Keratinocyte (primary cell): ENCODE data around the gene RIT1. TPM values are rescaled to one million over a fixed set of nuclear protein-coding genes. Genes with fewer than 3 reads are reported as not detected.
"Not testable (repeated sequence)": the region's sequence is repeated elsewhere in the genome, so short reads cannot be mapped to it uniquely, and the experiment has no call there.

Source experiments
- DNase-seq: peaks from one replicate; pipeline ENCODE4 v3.0.0-alpha.2; 2011; ENCODE audit warnings: low read depth, missing footprints, low spot score
- FAIRE-seq: peaks from 2 replicates; lab custom pipeline; 2011; peaks lifted over from hg19 to GRCh38; lab: Jason Lieb, UNC
- H2AFZ ChIP-seq: 2 replicates; pipeline ENCODE4 v1.6.0; 2012; ENCODE audit warnings: low read length, control low read depth, inconsistent platforms; ENCODE audit not compliant: control insufficient read depth
- H3K27ac ChIP-seq: 2 replicates; pipeline ENCODE4 v1.5.1; 2011; ENCODE audit warnings: low read length; ENCODE audit not compliant: control insufficient read depth, insufficient read depth
- H3K27me3 ChIP-seq: 3 replicates; pipeline ENCODE4 v1.6.0; 2011; ENCODE audit warnings: low read length; ENCODE audit not compliant: control insufficient read depth, insufficient read depth; ENCODE audit errors: extremely low read depth
- H3K36me3 ChIP-seq, 2 experiments: 2 replicates in 1 of 2; 3 replicates in 1 of 2; pipeline ENCODE4 v1.5.1; 2011; ENCODE audit warnings: low read length in 2 of 2, mild to moderate bottlenecking in 1 of 2; ENCODE audit not compliant: control insufficient read depth in 2 of 2, insufficient read depth in 2 of 2; ENCODE audit errors: extremely low read depth in 1 of 2
- H3K4me1 ChIP-seq: 3 replicates; pipeline ENCODE4 v1.5.1; 2011; ENCODE audit warnings: low read length; ENCODE audit not compliant: control insufficient read depth, insufficient read depth; ENCODE audit errors: extremely low read depth
- H3K4me2 ChIP-seq: 3 replicates; pipeline ENCODE4 v1.6.0; 2011; ENCODE audit warnings: low read depth, low read length; ENCODE audit not compliant: control insufficient read depth, insufficient read depth; ENCODE audit errors: extremely low read depth
- H3K4me3 ChIP-seq, 3 experiments: fragments of 200-600 bp in 1 of 3; sonication (generic) in 1 of 3; 2 replicates in 2 of 3; 3 replicates in 1 of 3; pipeline ENCODE4 v1.5.1; 2011 to 2016; ENCODE audit warnings: low read length in 3 of 3, mild to moderate bottlenecking in 3 of 3, control low read depth in 2 of 3, inconsistent platforms in 1 of 3, low read depth in 1 of 3, mixed read lengths in 1 of 3, mixed run types in 1 of 3, moderate library complexity in 1 of 3; ENCODE audit not compliant: control insufficient read depth in 2 of 3, insufficient read depth in 2 of 3; ENCODE audit errors: extremely low read depth in 1 of 3
- H3K79me2 ChIP-seq: 2 replicates; pipeline ENCODE4 v1.6.0; 2012; ENCODE audit warnings: low read length; ENCODE audit not compliant: control insufficient read depth, insufficient read depth
- H3K9ac ChIP-seq: 3 replicates; pipeline ENCODE4 v1.6.0; 2011; ENCODE audit warnings: low read length; ENCODE audit not compliant: control insufficient read depth, insufficient read depth; ENCODE audit errors: extremely low read depth
- H3K9me1 ChIP-seq: 3 replicates; pipeline ENCODE4 v1.6.0; 2011; ENCODE audit warnings: low read length; ENCODE audit not compliant: control insufficient read depth, insufficient read depth; ENCODE audit errors: extremely low read depth
- H3K9me3 ChIP-seq: 2 replicates; pipeline ENCODE4 v1.5.1; 2012; ENCODE audit warnings: low read depth, low read length; ENCODE audit not compliant: control insufficient read depth
- H4K20me1 ChIP-seq: 3 replicates; pipeline ENCODE4 v1.6.0; 2011; ENCODE audit warnings: low read length; ENCODE audit not compliant: control insufficient read depth, insufficient read depth; ENCODE audit errors: extremely low read depth
- CTCF ChIP-seq, 3 experiments: IDR thresholded peaks in 1 of 3; conservative IDR thresholded peaks in 1 of 3; optimal IDR thresholded peaks in 1 of 3; 2 replicates in 2 of 3; 3 replicates in 1 of 3; pipeline versions ENCODE3 to v1.5.1; 2011; ENCODE audit warnings: low read length in 3 of 3, mild to moderate bottlenecking in 3 of 3, moderate library complexity in 2 of 3, control low read depth in 1 of 3, inconsistent platforms in 1 of 3; ENCODE audit not compliant: insufficient read depth in 2 of 3; ENCODE audit errors: extremely low read depth in 1 of 3
- EZH2 ChIP-seq: IDR thresholded peaks from one replicate; pipeline ENCODE4 v1.6.1; 2012; ENCODE audit warnings: inconsistent platforms, mild to moderate bottlenecking, low read length, moderate library complexity
- dilution Hi-C: fragments of 300-500 bp; cut with MboI; formaldehyde crosslinking; loops from one replicate; pipeline ENCODE4 v1.7.0; 2020; ENCODE audit warnings: low sequenced_read_pairs; ENCODE audit not compliant: extremely low pct_ligation_motif_present
- polyA plus RNA-seq, 5 experiments: library from polyadenylated mRNA; depleted of rRNA in 3 of 5; stranded (reverse) in 3 of 5; stranded (forward) in 1 of 5; unstranded in 1 of 5; fragments of >200 nt; gene quantifications; 1 replicate in 1 of 5; 2 replicates in 3 of 5; 3 replicates in 1 of 5; pipeline versions ENCODE4 v1.2.1 to v1.2.3, GENCODE V29; 2011 to 2012; ENCODE audit warnings: missing spikeins in 2 of 5, low read depth in 1 of 5, low replicate concordance in 1 of 5

The RIT1 gene
- polyA plus RNA-seq, 1 donor (not counting 4 experiments of a cell fraction or from before 2014, with no cell fraction given), result 33.5 TPM

- no peak overlapping the region for H3K27ac ChIP-seq
These were observed 12.3 kb downstream of the RIT1 start for GRCh38 chr1:155898888-155899287.

GRCh38 chr1:155897746-155898145 is 13.4 kb downstream of the RIT1 start:
- Histone ChIP-seq H3K27ac (no peak overlapping the region), H2AFZ (no peak overlapping the region), H3K27me3 (no peaks in the 10 kb centered on the region), H3K36me3 (peaks cover 12 to 16% of the 10 kb centered on the region in 2 experiments), H3K4me3 (no peak overlapping the region), H3K9me1 (no peaks in the 10 kb centered on the region), H3K79me2 (no peaks in the 10 kb centered on the region), H3K9ac (no peak overlapping the region), H4K20me1 (no peaks in the 10 kb centered on the region), H3K4me2 (no peak overlapping the region), H3K4me1 (peaks cover 15% of the 10 kb centered on the region), H3K9me3 (no peaks in the 10 kb centered on the region)
- TF ChIP-seq CTCF (optimal IDR thresholded peaks at IDR 0.05 in 1 of 3, IDR thresholded peaks at IDR 0.05 in 1 of 3, conservative IDR thresholded peaks at IDR 0.05 in 1 of 3; ENCODE audit: extremely low read depth in 1 of 3, insufficient read depth in 2 of 3, low read length in 3 of 3) (no peak), EZH2 (no peak)
- DNase-seq (no peak), FAIRE-seq (no peak)
- dilution Hi-C loops, result no loop called here

More at GRCh38 chr1:155898888-155899287, 12.3 kb downstream of the RIT1 start:
- DNase-seq (no peak), FAIRE-seq (no peak)
- H3K4me2 ChIP-seq, result no peak overlapping the region
- H4K20me1 ChIP-seq, result no peaks in the 10 kb centered on the region
- no peak overlapping the region for H3K4me3 ChIP-seq
- no peaks in the 10 kb centered on the region for H3K79me2 ChIP-seq
- no peaks in the 10 kb centered on the region for H3K27me3 ChIP-seq
- no peak overlapping the region for H3K9ac ChIP-seq
- dilution Hi-C loops, result no loop called here
- H3K4me1 ChIP-seq, result peaks cover 3% of the 10 kb centered on the region
- H2AFZ ChIP-seq, result no peak overlapping the region
- no peaks in the 10 kb centered on the region for H3K9me3 ChIP-seq
- peaks cover 15 to 22% of the 10 kb centered on the region in 2 experiments for H3K36me3 ChIP-seq
- no peaks in the 10 kb centered on the region for H3K9me1 ChIP-seq
- no peak for TF ChIP-seq CTCF (optimal IDR thresholded peaks at IDR 0.05 in 1 of 3, IDR thresholded peaks at IDR 0.05 in 1 of 3, conservative IDR thresholded peaks at IDR 0.05 in 1 of 3; ENCODE audit: extremely low read depth in 1 of 3, insufficient read depth in 2 of 3, low read length in 3 of 3)
- no peak for TF ChIP-seq EZH2

- Histone ChIP-seq H3K36me3 (peaks cover 10 to 16% of the 10 kb centered on the region in 2 experiments), H3K4me1 (peaks cover 21% of the 10 kb centered on the region)
- H3K9ac ChIP-seq, H3K9me3 ChIP-seq, H3K27ac ChIP-seq, H3K4me2 ChIP-seq, H3K79me2 ChIP-seq, H3K9me1 ChIP-seq, DNase-seq, H2AFZ ChIP-seq, FAIRE-seq, H4K20me1 ChIP-seq, H3K27me3 ChIP-seq, dilution Hi-C loops, H3K4me3 ChIP-seq: not testable (repeated sequence)
These were observed 14.7 kb downstream of the RIT1 start for GRCh38 chr1:155896476-155896875.

GRCh38 chr1:155895617-155896016 is 15.5 kb downstream of the RIT1 start:
- H3K4me2 ChIP-seq, H3K4me3 ChIP-seq, H3K9me1 ChIP-seq, H3K79me2 ChIP-seq, H3K27ac ChIP-seq, H2AFZ ChIP-seq, DNase-seq, H3K9me3 ChIP-seq, H3K9ac ChIP-seq, H3K27me3 ChIP-seq, H4K20me1 ChIP-seq, FAIRE-seq, dilution Hi-C loops: not testable (repeated sequence)
- H3K36me3 ChIP-seq, result peaks cover 8 to 16% of the 10 kb centered on the region in 2 experiments
- peaks cover 21% of the 10 kb centered on the region for H3K4me1 ChIP-seq
